Lung (tissue), 12 donors: ENCODE data around the gene UBAP2. TPM values are rescaled to one million over a fixed set of nuclear protein-coding genes. Genes with fewer than 3 reads are reported as not detected.

Experiments
- ATAC-seq: fragments of 200-7000 bp; cut with Tn5 transposase; one replicate; pipeline ENCODE4 v1.9.1; 2020; ENCODE audit warnings: moderate number of reproducible peaks; ENCODE audit not compliant: insufficient read depth, low FRiP score
- DNase-seq, 3 donors: peaks; one replicate each; pipeline ENCODE4 v3.0.0-alpha.2; 2013 to 2017
- H3K27ac ChIP-seq, 2 donors: one replicate each; pipeline ENCODE4 v1.5.1; 2013; ENCODE audit warnings: mild to moderate bottlenecking in 2 of 2, moderate library complexity in 2 of 2, control low read depth in 1 of 2, inconsistent platforms in 1 of 2, low read depth in 1 of 2, low read length in 1 of 2
- H3K27me3 ChIP-seq, 3 donors: one replicate each; pipeline ENCODE4 v1.5.1; 2013; ENCODE audit warnings: low read length in 2 of 3; ENCODE audit not compliant: control insufficient read depth in 3 of 3, insufficient read depth in 3 of 3
- H3K36me3 ChIP-seq, 4 donors: one replicate each; pipeline ENCODE4 v1.5.1; 2013; ENCODE audit warnings: low read length in 4 of 4, mild to moderate bottlenecking in 1 of 4, moderate library complexity in 1 of 4; ENCODE audit not compliant: control insufficient read depth in 4 of 4, insufficient read depth in 4 of 4
- H3K4me1 ChIP-seq, 5 donors: one replicate each; pipeline ENCODE4 v1.5.1; 2013; ENCODE audit warnings: low read length in 5 of 5, mild to moderate bottlenecking in 2 of 5, moderate library complexity in 1 of 5; ENCODE audit not compliant: control insufficient read depth in 5 of 5, insufficient read depth in 5 of 5
- H3K4me3 ChIP-seq: one replicate; pipeline ENCODE4 v1.5.1; 2013; ENCODE audit warnings: mild to moderate bottlenecking, control low read depth, moderate library complexity
- H3K9ac ChIP-seq, 2 donors: one replicate each; pipeline ENCODE4 v1.5.1; 2013; ENCODE audit warnings: low read length in 2 of 2, control low read depth in 1 of 2; ENCODE audit not compliant: insufficient read depth in 1 of 2
- H3K9me3 ChIP-seq, 4 donors: one replicate each; pipeline ENCODE4 v1.5.1; 2013; ENCODE audit warnings: low read length in 3 of 4, mild to moderate bottlenecking in 1 of 4, moderate library complexity in 1 of 4; ENCODE audit not compliant: control insufficient read depth in 4 of 4, insufficient read depth in 3 of 4
- WGBS, 2 donors: extraction: QIAGEN DNeasy Blood & Tissue Kit; methylation state at CpG; one replicate each; pipeline ENCODE4 v1.1.7; 2013; 5-methylcytosine and 5-hydroxymethylcytosine counted together
- polyA plus RNA-seq, 2 donors: library from polyadenylated mRNA; stranded (reverse); fragments of 200-250 nt; gene quantifications; one replicate each; pipeline ENCODE4 v1.2.1, GENCODE V29; 2013
- total RNA-seq, 2 donors: library from RNA; depleted of rRNA in 1 of 2; stranded (reverse); fragments of >200 nt in 1 of 2; gene quantifications; one replicate each; pipeline ENCODE4 v1.2.1, GENCODE V29; 2014 to 2021
- TF ChIP-seq, protein P1 (sequence below): IDR thresholded peaks from 2 replicates; pipeline ENCODE4 v1.5.1; 2012; ENCODE audit warnings: mild to moderate bottlenecking; ENCODE audit errors: control extremely low read depth, extremely low read depth
- donor health status: control.
- donor health status: control.
- donor health status: Bipolar disorder and iron deficiency.
- donor health status: healthy.
- donor health status: DM: yes; HTN: yes; CAD: no.

Gene UBAP2
- total and polyA plus RNA-seq, 4 donors, result 12.6 to 45.4 (median 21.3) TPM

DNA sequence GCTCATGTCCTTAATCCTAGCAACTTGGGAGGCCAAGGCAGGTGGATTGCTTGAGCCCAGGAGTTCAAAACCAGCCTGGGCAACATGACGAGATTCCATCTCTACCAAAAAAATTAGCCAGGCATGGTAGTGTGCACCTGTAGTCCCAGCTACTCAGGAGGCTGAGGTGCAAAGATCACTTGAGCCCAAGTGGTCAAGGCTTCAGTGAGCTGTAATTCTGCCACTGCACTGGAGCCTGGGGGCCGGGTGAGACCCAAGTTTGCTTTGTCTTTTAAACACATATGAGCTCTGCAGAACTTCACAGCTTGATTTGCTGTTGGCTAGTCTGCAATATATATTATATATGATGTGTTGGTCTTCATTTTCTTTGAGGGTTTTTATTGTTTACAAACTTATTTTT is 141.9 kb downstream of the UBAP2 start:
- no peak for ATAC-seq
- Histone ChIP-seq H3K9me3 (no peaks in the 10 kb centered on the region), H3K4me1 (peaks cover 0 to 14% (median 0%) of the 10 kb centered on the region in 5 donors), H3K27me3 (no peaks in the 10 kb centered on the region), H3K9ac (no peak overlapping the region), H3K36me3 (peaks cover 3 to 20% (median 7%) of the 10 kb centered on the region in 4 donors), H3K27ac (no peak overlapping the region), H3K4me3 (no peak overlapping the region)
- WGBS, 2 donors, result 89% methylated on average over 2 of the region's 2 CpGs
- TF ChIP-seq, protein P1, sequence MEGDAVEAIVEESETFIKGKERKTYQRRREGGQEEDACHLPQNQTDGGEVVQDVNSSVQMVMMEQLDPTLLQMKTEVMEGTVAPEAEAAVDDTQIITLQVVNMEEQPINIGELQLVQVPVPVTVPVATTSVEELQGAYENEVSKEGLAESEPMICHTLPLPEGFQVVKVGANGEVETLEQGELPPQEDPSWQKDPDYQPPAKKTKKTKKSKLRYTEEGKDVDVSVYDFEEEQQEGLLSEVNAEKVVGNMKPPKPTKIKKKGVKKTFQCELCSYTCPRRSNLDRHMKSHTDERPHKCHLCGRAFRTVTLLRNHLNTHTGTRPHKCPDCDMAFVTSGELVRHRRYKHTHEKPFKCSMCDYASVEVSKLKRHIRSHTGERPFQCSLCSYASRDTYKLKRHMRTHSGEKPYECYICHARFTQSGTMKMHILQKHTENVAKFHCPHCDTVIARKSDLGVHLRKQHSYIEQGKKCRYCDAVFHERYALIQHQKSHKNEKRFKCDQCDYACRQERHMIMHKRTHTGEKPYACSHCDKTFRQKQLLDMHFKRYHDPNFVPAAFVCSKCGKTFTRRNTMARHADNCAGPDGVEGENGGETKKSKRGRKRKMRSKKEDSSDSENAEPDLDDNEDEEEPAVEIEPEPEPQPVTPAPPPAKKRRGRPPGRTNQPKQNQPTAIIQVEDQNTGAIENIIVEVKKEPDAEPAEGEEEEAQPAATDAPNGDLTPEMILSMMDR, result no peak
- DNase-seq, result no peak

DNA sequence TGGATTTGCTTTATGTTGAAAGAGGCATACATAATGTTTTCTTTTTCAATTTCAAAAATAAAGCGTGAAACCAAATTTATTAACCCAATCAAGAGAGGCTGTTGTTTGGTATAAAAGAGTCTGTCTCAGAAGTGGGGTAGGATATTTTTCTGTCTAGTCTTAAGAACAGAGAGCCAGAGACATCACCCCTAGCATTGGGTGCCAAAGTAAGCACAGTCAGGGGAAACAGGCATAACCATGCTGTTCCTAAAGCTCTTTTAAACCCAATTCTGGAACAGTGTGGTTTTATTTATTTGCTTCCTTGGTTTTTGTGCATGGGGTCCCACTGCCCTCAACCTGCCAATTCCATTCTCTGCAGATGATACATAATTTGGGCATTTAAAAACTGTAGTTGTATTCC is 143.6 kb downstream of the UBAP2 start:
- H3K4me3 ChIP-seq, result no peak overlapping the region
- no peak overlapping the region for H3K27ac ChIP-seq
- WGBS, 2 donors, result 100% methylated on average over 1 of the region's 1 CpG
- H3K4me1 ChIP-seq, result peaks cover 0 to 14% (median 0%) of the 10 kb centered on the region in 5 donors
- no peaks in the 10 kb centered on the region for H3K9me3 ChIP-seq
- TF ChIP-seq, protein P1, result no peak
- DNase-seq (no peak), ATAC-seq (no peak)
- peaks cover 9 to 28% (median 16%) of the 10 kb centered on the region in 4 donors for H3K36me3 ChIP-seq
- H3K9ac ChIP-seq, result no peak overlapping the region
- no peaks in the 10 kb centered on the region for H3K27me3 ChIP-seq

DNA sequence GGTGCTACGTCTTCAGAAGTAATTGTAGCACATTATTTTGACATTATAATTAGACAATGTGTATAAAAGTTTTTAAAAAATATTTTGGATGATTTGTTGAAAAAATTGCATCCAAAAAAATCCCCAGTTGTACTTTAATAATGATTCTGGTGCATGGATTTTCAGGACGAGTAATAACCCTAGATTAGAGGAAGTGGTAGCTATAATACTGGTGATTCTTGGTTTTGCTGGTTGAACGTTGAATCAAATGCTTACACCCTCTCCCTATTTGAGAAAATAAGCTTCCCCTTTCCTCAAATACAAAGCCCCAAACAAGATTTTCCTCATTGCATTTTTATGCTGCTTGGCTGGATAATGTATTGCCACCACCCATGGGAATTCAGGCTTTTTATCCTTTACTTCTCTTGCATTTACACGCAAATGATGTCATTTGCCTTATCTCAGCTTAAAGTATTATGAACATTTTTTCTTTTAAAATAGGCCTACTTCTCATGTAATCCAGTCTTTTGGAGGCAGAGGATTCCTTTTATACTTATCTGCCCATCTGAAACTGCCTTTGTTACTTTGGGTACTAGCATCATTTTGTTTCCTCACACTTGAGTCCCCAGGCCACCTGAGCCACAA is 145.4 kb downstream of the UBAP2 start:
- no peak overlapping the region for H3K9ac ChIP-seq
- TF ChIP-seq, protein P1, result no peak
- DNase-seq, result no peak
- H3K36me3 ChIP-seq, result peaks cover 10 to 26% (median 13%) of the 10 kb centered on the region in 4 donors
- H3K27me3 ChIP-seq, result no peaks in the 10 kb centered on the region
- no peak overlapping the region for H3K4me3 ChIP-seq
- no peak overlapping the region for H3K27ac ChIP-seq
- no peaks in the 10 kb centered on the region for H3K9me3 ChIP-seq
- H3K4me1 ChIP-seq, result peaks cover 0 to 14% (median 0%) of the 10 kb centered on the region in 5 donors
- WGBS, 2 donors, result 72 to 78% methylated on average over 4 of the region's 4 CpGs
- ATAC-seq, result no peak

DNA sequence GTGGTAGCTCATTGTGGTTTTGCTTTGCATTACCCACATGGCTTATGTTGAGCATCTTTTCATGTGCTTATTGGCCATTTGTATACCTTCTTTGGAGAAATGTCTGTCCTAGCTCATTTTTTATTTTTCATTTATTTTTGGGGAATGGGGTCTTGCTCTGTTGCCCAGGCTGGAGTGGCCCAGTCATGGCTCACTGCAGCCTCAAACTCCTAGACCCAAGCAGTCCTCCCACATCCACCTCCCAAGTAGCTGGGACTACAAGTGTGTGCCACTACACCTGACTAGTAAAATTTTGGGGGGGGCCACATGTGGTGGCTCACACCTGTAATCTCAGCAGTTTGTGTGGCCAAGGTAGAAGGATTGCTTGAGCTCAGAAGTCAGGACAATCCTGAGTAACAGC is 154.4 kb downstream of the UBAP2 start:
- no peaks in the 10 kb centered on the region for H3K9me3 ChIP-seq
- H3K27me3 ChIP-seq, result no peaks in the 10 kb centered on the region
- H3K9ac ChIP-seq, result no peak overlapping the region
- peaks cover 0 to 8% (median 3%) of the 10 kb centered on the region in 4 donors for H3K36me3 ChIP-seq
- ATAC-seq, result no peak
- H3K4me1 ChIP-seq, result no peaks in the 10 kb centered on the region
- DNase-seq, result no peak
- no peak overlapping the region for H3K4me3 ChIP-seq
- TF ChIP-seq, protein P1, result no peak
- no peak overlapping the region for H3K27ac ChIP-seq
